Thoracic aorta (tissue), 2 donors: ENCODE measurements around the gene CDH20. TPM values are rescaled to one million over a fixed set of nuclear protein-coding genes. Genes with fewer than 3 reads are reported as not detected.

Experiments used
- ATAC-seq: fragments of 150-250 bp; one replicate; pipeline ENCODE4 v1.8.0; 2017; ENCODE audit warnings: low read depth; ENCODE audit not compliant: insufficient number of reproducible peaks, low FRiP score
- DNase-seq: peaks from one replicate; pipeline ENCODE4 v3.0.0-alpha.2; 2020; ENCODE audit warnings: low spot score
- H3K27ac ChIP-seq, 2 donors: fragments of 200-600 bp; sonication (generic); 1 replicate in 1 of 2; 2 replicates in 1 of 2; pipeline ENCODE4 v1.5.1; 2016; ENCODE audit warnings: mild to moderate bottlenecking in 2 of 2, moderate library complexity in 2 of 2
- H3K27me3 ChIP-seq: fragments of 200-600 bp; sonication (generic); replicated peaks from 2 replicates; pipeline ENCODE4 v1.6.0; 2016; ENCODE audit warnings: mild to moderate bottlenecking; ENCODE audit not compliant: insufficient read depth
- H3K36me3 ChIP-seq: fragments of 200-600 bp; sonication (generic); one replicate; pipeline ENCODE4 v1.5.1; 2016
- H3K4me1 ChIP-seq, 2 donors: fragments of 200-600 bp; sonication (generic); 1 replicate in 1 of 2; 2 replicates in 1 of 2; pipeline versions ENCODE4 v1.5.1 to v1.6.0; 2016; ENCODE audit warnings: low read depth in 2 of 2, mild to moderate bottlenecking in 1 of 2; ENCODE audit not compliant: control insufficient read depth in 1 of 2
- H3K4me3 ChIP-seq: fragments of 200-600 bp; sonication (generic); 2 replicates; pipeline ENCODE4 v1.5.1; 2016; ENCODE audit warnings: mild to moderate bottlenecking
- H3K9me3 ChIP-seq: fragments of 200-600 bp; sonication (generic); 2 replicates; pipeline ENCODE4 v1.5.1; 2016
- CTCF ChIP-seq: fragments of 200-600 bp; sonication (generic); IDR thresholded peaks from one replicate; pipeline ENCODE4 v1.5.1; 2019; ENCODE audit warnings: antibody characterized with exemption
- total RNA-seq, 2 donors: library from RNA; depleted of rRNA; stranded (reverse); fragments of >200 nt; gene quantifications; one replicate each; pipeline versions ENCODE4 v1.1.0 to v1.2.3, GENCODE V29; 2016

The CDH20 gene
- total RNA-seq, 2 donors from 2014 or later, result 0.54 TPM; not detected in 1

GRCh38 chr18:61340148-61340547 lies 6.9 kb downstream of the CDH20 start:
- no peak for ATAC-seq

GRCh38 chr18:61348230-61348629 lies 15.0 kb downstream of the CDH20 start:
- H3K27ac ChIP-seq, result no peak overlapping the region
- H3K27me3 ChIP-seq, result no peaks in the 10 kb centered on the region
- H3K4me3 ChIP-seq, result no peak overlapping the region
- ATAC-seq (no peak), DNase-seq (no peak)
- H3K4me1 ChIP-seq, result no peaks in the 10 kb centered on the region
- no peaks in the 10 kb centered on the region for H3K9me3 ChIP-seq
- no peaks in the 10 kb centered on the region for H3K36me3 ChIP-seq
- no peak for TF ChIP-seq CTCF

More at GRCh38 chr18:61340148-61340547, 6.9 kb downstream of the CDH20 start:
- Histone ChIP-seq H3K9me3 (no peaks in the 10 kb centered on the region), H3K4me3 (no peak overlapping the region), H3K27me3 (no peaks in the 10 kb centered on the region), H3K4me1 (no peaks in the 10 kb centered on the region), H3K36me3 (no peaks in the 10 kb centered on the region), H3K27ac (no peak overlapping the region)
- no peak for DNase-seq
- no peak for TF ChIP-seq CTCF

DNA sequence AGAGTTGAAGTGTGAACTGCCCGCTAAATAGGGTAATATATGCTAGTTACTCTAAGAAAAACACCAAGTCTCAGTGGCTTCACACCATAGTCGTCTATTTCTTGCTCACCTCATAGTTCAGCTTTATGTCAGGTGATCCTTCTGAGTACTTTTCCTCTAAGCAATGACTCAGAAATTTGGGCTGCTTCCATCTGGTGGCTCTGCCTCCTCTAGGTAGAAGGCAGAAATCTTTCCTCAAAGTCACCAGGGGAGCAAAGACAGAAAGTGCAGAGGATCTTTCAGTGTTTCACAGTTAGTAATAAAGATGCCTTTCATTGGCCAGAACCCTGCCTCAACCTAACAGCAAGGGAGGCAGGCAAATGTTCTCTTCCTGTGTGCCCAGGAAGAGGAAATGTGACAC lies 17.3 kb downstream of the CDH20 start:
- H3K4me3 ChIP-seq, result no peak overlapping the region
- no peaks in the 10 kb centered on the region for H3K27me3 ChIP-seq
- DNase-seq (no peak), ATAC-seq (no peak)
- TF ChIP-seq CTCF, result no peak
- H3K27ac ChIP-seq, result no peak overlapping the region
- H3K36me3 ChIP-seq, result no peaks in the 10 kb centered on the region
- H3K4me1 ChIP-seq, result no peaks in the 10 kb centered on the region
- no peaks in the 10 kb centered on the region for H3K9me3 ChIP-seq

DNA sequence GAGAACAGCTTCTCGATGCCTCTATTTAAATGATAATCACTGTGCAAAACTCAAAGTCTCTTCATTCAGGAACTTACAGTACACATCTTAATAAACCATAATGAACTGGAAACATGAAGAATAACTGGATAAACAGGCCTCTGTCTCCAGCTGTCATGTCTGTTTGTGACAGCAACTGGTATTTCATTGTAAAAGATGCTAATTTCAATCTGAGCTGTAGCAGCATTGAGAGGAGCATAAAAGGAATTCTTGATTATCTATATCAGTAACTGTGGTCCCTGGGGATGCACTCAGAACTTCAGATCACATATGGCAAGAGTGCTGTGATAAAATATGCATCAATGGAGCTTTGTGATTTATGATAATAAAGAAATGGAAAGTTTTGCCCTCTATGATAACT lies 18.8 kb downstream of the CDH20 start:
- H3K4me3 ChIP-seq, result no peak overlapping the region
- H3K9me3 ChIP-seq, result no peaks in the 10 kb centered on the region
- DNase-seq (no peak), ATAC-seq (no peak)
- no peak overlapping the region for H3K27ac ChIP-seq
- H3K4me1 ChIP-seq, result no peaks in the 10 kb centered on the region
- H3K36me3 ChIP-seq, result no peaks in the 10 kb centered on the region
- no peak for TF ChIP-seq CTCF
- H3K27me3 ChIP-seq, result no peaks in the 10 kb centered on the region

GRCh38 chr18:61352611-61353010 lies 19.4 kb downstream of the CDH20 start:
- Histone ChIP-seq H3K4me3 (no peak overlapping the region), H3K36me3 (no peaks in the 10 kb centered on the region), H3K27me3 (no peaks in the 10 kb centered on the region), H3K9me3 (no peaks in the 10 kb centered on the region), H3K4me1 (no peaks in the 10 kb centered on the region), H3K27ac (no peak overlapping the region)
- DNase-seq (no peak), ATAC-seq (no peak)
- TF ChIP-seq CTCF, result no peak
